ENCODE results near the gene KAT8.

Gene KAT8

DNA sequence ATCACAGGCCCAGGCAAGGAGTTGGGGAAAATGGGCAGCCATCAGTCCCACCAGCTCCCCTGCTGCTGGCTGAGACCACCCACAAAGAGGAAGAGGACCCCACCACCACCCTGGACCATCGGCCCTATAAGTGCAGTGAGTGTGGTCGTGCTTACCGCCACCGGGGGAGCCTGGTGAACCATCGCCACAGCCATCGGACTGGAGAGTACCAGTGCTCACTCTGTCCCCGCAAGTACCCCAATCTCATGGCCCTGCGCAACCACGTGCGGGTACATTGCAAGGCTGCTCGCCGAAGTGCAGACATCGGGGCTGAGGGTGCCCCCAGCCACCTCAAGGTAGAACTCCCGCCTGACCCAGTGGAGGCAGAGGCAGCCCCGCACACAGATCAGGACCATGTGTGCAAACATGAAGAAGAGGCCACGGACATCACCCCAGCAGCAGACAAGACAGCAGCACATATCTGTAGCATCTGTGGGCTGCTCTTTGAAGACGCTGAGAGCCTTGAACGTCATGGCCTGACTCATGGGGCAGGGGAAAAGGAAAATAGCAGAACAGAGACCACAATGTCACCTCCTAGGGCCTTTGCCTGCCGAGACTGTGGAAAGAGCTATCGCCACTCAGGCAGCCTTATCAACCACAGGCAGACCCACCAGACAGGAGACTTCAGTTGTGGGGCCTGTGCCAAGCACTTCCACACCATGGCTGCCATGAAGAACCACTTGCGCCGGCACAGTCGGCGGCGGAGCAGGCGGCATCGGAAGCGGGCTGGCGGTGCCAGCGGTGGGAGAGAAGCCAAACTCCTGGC lies 39.7 kb upstream of the KAT8 start:
- no peak overlapping the region for H3K14ac ChIP-seq (ENCODE audit: low read length)
- H2AFZ ChIP-seq (ENCODE audit: insufficient read depth, low read length, poor library complexity): no peak overlapping the region
- no peaks in the 10 kb centered on the region for H3K9me3 ChIP-seq (ENCODE audit: insufficient read depth, low read depth, low read length)

DNA sequence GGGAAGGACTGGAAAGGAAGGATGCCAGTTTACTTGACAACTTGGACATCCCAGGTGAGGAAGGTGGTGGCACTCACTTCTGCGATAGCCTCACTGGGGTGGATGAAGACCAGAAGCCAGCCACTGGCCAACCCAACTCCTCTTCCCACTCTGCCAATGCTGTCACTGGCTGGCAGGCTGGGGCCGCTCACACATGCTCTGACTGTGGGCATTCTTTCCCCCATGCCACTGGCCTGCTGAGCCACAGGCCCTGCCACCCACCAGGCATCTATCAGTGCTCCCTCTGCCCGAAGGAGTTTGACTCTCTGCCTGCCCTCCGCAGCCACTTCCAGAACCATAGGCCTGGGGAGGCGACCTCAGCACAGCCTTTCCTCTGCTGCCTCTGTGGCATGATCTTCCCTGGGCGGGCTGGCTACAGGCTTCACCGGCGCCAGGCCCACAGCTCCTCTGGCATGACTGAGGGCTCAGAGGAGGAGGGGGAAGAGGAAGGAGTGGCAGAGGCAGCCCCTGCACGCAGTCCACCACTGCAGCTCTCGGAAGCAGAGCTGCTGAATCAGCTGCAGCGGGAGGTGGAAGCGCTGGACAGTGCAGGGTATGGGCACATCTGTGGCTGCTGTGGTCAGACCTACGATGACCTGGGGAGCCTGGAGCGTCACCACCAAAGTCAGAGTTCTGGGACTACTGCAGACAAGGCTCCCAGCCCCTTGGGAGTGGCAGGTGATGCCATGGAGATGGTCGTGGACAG lies 38.7 kb upstream of the KAT8 start:
- no peak overlapping the region for H3K14ac ChIP-seq (ENCODE audit: low read length)

More for the DNA sequence above, 39.7 kb upstream of the KAT8 start:
- Histone ChIP-seq H2BK120ac (ENCODE audit: insufficient read depth, low read length, poor library complexity) (no peak overlapping the region), H3K18ac (ENCODE audit: low read length) (no peak overlapping the region), H3K4me1 (ENCODE audit: control insufficient read depth in 1 of 2, insufficient read depth in 2 of 2, low read length in 2 of 2) (no peaks in the 10 kb centered on the region), H3K4ac (ENCODE audit: low read depth, low read length) (no peak overlapping the region), H3K27me3 (ENCODE audit: insufficient read depth, low read length) (no peaks in the 10 kb centered on the region), H3K9ac (ENCODE audit: low read length) (no peak overlapping the region), H3K4me3 (ENCODE audit: low read depth, low read length) (no peak overlapping the region), H3K36me3 (ENCODE audit: control insufficient read depth in 1 of 2, insufficient read depth in 2 of 2, low read length in 2 of 2) (peaks cover 59 to 63% of the 10 kb centered on the region in 2 experiments), H3K79me1 (ENCODE audit: low read length) (peaks cover 15% of the 10 kb centered on the region), H2BK12ac (ENCODE audit: low read length) (no peak overlapping the region), H4K8ac (ENCODE audit: low read depth, low read length) (no peak overlapping the region), H2AK5ac (ENCODE audit: low read length) (no peak overlapping the region), H3K4me2 (ENCODE audit: low read length) (no peak overlapping the region), H3K27ac (ENCODE audit: low read depth, low read length) (no peak overlapping the region), H2BK5ac (ENCODE audit: low read depth, low read length, poor library complexity) (no peak overlapping the region), H4K91ac (ENCODE audit: low read depth, low read length) (no peak overlapping the region), H3K23ac (ENCODE audit: low read length) (no peak overlapping the region), H4K12ac (ENCODE audit: low read depth, low read length) (no peak overlapping the region), H3K79me2 (ENCODE audit: control insufficient read depth, insufficient read depth, low read length, poor library complexity) (peaks cover 13% of the 10 kb centered on the region)
- DNase-seq: no peak
- WGBS (ENCODE audit: extremely low coverage, insufficient coverage, insufficient read length): no CpG with 5 or more reads among the region's 30 CpGs

DNA sequence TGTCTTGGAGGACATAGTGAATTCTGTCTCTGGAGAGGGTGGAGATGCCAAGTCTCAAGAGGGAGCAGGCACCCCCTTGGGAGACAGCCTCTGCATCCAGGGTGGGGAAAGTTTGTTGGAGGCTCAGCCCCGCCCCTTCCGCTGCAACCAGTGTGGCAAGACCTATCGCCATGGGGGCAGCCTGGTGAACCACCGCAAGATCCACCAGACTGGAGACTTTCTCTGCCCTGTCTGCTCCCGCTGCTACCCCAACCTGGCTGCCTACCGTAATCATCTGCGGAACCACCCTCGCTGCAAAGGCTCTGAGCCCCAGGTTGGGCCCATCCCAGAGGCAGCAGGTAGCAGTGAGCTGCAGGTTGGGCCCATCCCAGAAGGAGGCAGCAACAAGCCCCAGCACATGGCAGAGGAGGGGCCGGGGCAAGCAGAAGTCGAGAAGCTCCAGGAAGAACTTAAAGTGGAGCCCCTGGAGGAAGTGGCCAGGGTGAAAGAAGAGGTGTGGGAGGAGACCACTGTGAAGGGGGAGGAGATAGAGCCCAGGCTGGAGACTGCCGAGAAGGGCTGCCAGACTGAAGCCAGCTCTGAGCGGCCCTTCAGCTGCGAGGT lies 38.0 kb upstream of the KAT8 start:
- Histone ChIP-seq H3K23ac (ENCODE audit: low read length) (no peak overlapping the region), H4K8ac (ENCODE audit: low read depth, low read length) (no peak overlapping the region), H2AK5ac (ENCODE audit: low read length) (no peak overlapping the region), H2BK5ac (ENCODE audit: low read depth, low read length, poor library complexity) (no peak overlapping the region), H3K4me1 (ENCODE audit: control insufficient read depth in 1 of 2, insufficient read depth in 2 of 2, low read length in 2 of 2) (no peaks in the 10 kb centered on the region), H3K27ac (ENCODE audit: low read depth, low read length) (no peak overlapping the region), H3K9ac (ENCODE audit: low read length) (no peak overlapping the region), H3K18ac (ENCODE audit: low read length) (no peak overlapping the region), H3K36me3 (ENCODE audit: control insufficient read depth in 1 of 2, insufficient read depth in 2 of 2, low read length in 2 of 2) (peaks cover 67 to 78% of the 10 kb centered on the region in 2 experiments), H4K91ac (ENCODE audit: low read depth, low read length) (no peak overlapping the region), H2BK120ac (ENCODE audit: insufficient read depth, low read length, poor library complexity) (no peak overlapping the region), H3K14ac (ENCODE audit: low read length) (no peak overlapping the region), H4K12ac (ENCODE audit: low read depth, low read length) (no peak overlapping the region), H3K9me3 (ENCODE audit: insufficient read depth, low read depth, low read length) (no peaks in the 10 kb centered on the region), H2BK12ac (ENCODE audit: low read length) (no peak overlapping the region), H3K4me2 (ENCODE audit: low read length) (no peak overlapping the region), H3K4me3 (ENCODE audit: low read depth, low read length) (no peak overlapping the region), H2AFZ (ENCODE audit: insufficient read depth, low read length, poor library complexity) (no peak overlapping the region), H3K79me1 (ENCODE audit: low read length) (peaks cover 3% of the 10 kb centered on the region), H3K27me3 (ENCODE audit: insufficient read depth, low read length) (no peaks in the 10 kb centered on the region), H3K79me2 (ENCODE audit: control insufficient read depth, insufficient read depth, low read length, poor library complexity) (peaks cover 5% of the 10 kb centered on the region), H3K4ac (ENCODE audit: low read depth, low read length) (no peak overlapping the region)
- no peak for DNase-seq
- no CpG with 5 or more reads among the region's 13 CpGs for WGBS (ENCODE audit: extremely low coverage, insufficient coverage, insufficient read length)

More for the DNA sequence above, 38.7 kb upstream of the KAT8 start:
- Histone ChIP-seq H2AFZ (ENCODE audit: insufficient read depth, low read length, poor library complexity) (no peak overlapping the region), H2BK120ac (ENCODE audit: insufficient read depth, low read length, poor library complexity) (no peak overlapping the region), H3K4me1 (ENCODE audit: control insufficient read depth in 1 of 2, insufficient read depth in 2 of 2, low read length in 2 of 2) (no peaks in the 10 kb centered on the region), H3K79me2 (ENCODE audit: control insufficient read depth, insufficient read depth, low read length, poor library complexity) (peaks cover 6% of the 10 kb centered on the region), H3K4me2 (ENCODE audit: low read length) (no peak overlapping the region), H4K91ac (ENCODE audit: low read depth, low read length) (no peak overlapping the region), H3K4me3 (ENCODE audit: low read depth, low read length) (no peak overlapping the region), H2AK5ac (ENCODE audit: low read length) (no peak overlapping the region), H3K79me1 (ENCODE audit: low read length) (peaks cover 6% of the 10 kb centered on the region), H3K23ac (ENCODE audit: low read length) (no peak overlapping the region), H4K12ac (ENCODE audit: low read depth, low read length) (no peak overlapping the region), H3K18ac (ENCODE audit: low read length) (no peak overlapping the region), H3K9ac (ENCODE audit: low read length) (no peak overlapping the region), H3K4ac (ENCODE audit: low read depth, low read length) (no peak overlapping the region), H3K36me3 (ENCODE audit: control insufficient read depth in 1 of 2, insufficient read depth in 2 of 2, low read length in 2 of 2) (peaks cover 63 to 72% of the 10 kb centered on the region in 2 experiments), H2BK12ac (ENCODE audit: low read length) (no peak overlapping the region), H2BK5ac (ENCODE audit: low read depth, low read length, poor library complexity) (no peak overlapping the region), H3K9me3 (ENCODE audit: insufficient read depth, low read depth, low read length) (no peaks in the 10 kb centered on the region), H4K8ac (ENCODE audit: low read depth, low read length) (no peak overlapping the region), H3K27me3 (ENCODE audit: insufficient read depth, low read length) (no peaks in the 10 kb centered on the region), H3K27ac (ENCODE audit: low read depth, low read length) (no peak overlapping the region)
- no CpG with 5 or more reads among the region's 15 CpGs for WGBS (ENCODE audit: extremely low coverage, insufficient coverage, insufficient read length)
- no peak for DNase-seq

DNA sequence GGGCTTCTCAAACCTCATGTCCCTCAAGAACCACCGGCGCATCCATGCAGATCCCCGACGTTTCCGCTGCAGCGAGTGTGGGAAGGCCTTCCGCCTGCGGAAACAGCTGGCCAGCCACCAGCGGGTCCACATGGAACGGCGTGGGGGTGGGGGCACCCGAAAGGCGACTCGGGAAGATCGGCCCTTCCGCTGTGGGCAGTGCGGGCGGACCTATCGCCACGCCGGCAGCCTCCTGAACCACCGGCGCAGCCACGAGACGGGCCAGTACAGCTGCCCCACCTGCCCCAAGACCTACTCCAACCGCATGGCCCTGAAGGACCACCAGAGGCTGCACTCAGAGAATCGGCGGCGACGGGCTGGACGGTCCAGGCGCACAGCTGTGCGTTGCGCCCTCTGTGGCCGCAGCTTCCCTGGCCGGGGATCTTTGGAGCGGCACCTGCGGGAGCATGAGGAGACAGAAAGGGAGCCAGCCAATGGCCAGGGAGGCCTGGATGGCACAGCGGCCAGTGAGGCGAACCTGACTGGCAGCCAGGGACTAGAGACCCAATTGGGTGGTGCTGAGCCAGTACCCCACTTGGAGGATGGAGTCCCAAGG lies 37.3 kb upstream of the KAT8 start:
- no peak overlapping the region for H2AFZ ChIP-seq (ENCODE audit: insufficient read depth, low read length, poor library complexity)
- no peak overlapping the region for H4K91ac ChIP-seq (ENCODE audit: low read depth, low read length)
- peaks cover 67 to 84% of the 10 kb centered on the region in 2 experiments for H3K36me3 ChIP-seq (ENCODE audit: control insufficient read depth in 1 of 2, insufficient read depth in 2 of 2, low read length in 2 of 2)
- H2BK12ac ChIP-seq (ENCODE audit: low read length): no peak overlapping the region
- no peak overlapping the region for H2BK5ac ChIP-seq (ENCODE audit: low read depth, low read length, poor library complexity)
- no peak overlapping the region for H3K4me2 ChIP-seq (ENCODE audit: low read length)
- no peaks in the 10 kb centered on the region for H3K27me3 ChIP-seq (ENCODE audit: insufficient read depth, low read length)
- H3K4me1 ChIP-seq (ENCODE audit: control insufficient read depth in 1 of 2, insufficient read depth in 2 of 2, low read length in 2 of 2): no peaks in the 10 kb centered on the region
- WGBS (ENCODE audit: extremely low coverage, insufficient coverage, insufficient read length): no CpG with 5 or more reads among the region's 40 CpGs
- no peaks in the 10 kb centered on the region for H3K79me1 ChIP-seq (ENCODE audit: low read length)
- H3K9ac ChIP-seq (ENCODE audit: low read length): no peak overlapping the region
- no peak overlapping the region for H3K18ac ChIP-seq (ENCODE audit: low read length)
- H3K4me3 ChIP-seq (ENCODE audit: low read depth, low read length): no peak overlapping the region
- H2BK120ac ChIP-seq (ENCODE audit: insufficient read depth, low read length, poor library complexity): no peak overlapping the region
- no peak overlapping the region for H4K8ac ChIP-seq (ENCODE audit: low read depth, low read length)
- no peaks in the 10 kb centered on the region for H3K9me3 ChIP-seq (ENCODE audit: insufficient read depth, low read depth, low read length)
- H3K14ac ChIP-seq (ENCODE audit: low read length): no peak overlapping the region
- no peak overlapping the region for H3K4ac ChIP-seq (ENCODE audit: low read depth, low read length)
- no peaks in the 10 kb centered on the region for H3K79me2 ChIP-seq (ENCODE audit: control insufficient read depth, insufficient read depth, low read length, poor library complexity)
- H3K23ac ChIP-seq (ENCODE audit: low read length): no peak overlapping the region
- H3K27ac ChIP-seq (ENCODE audit: low read depth, low read length): no peak overlapping the region
- DNase-seq: no peak
- no peak overlapping the region for H2AK5ac ChIP-seq (ENCODE audit: low read length)
- H4K12ac ChIP-seq (ENCODE audit: low read depth, low read length): no peak overlapping the region
